ENCODE measurements around the gene SERPINI1.

The SERPINI1 gene

GRCh38 chr3:167735233-167736138 lies at the start of gene SERPINI1:
Gene SERPINI1, plus strand, starts transcription at chr3:167735721. Its CDS starts 53,408 bp downstream, at chr3:167789129.
- DNase-seq (ENCODE audit: low read depth), result peak; percentile 53

- DNase-seq (ENCODE audit: low read depth), result no peak
These were observed 44.2 kb upstream of the SERPINI1 start for GRCh38 chr3:167691366-167691765.

- DNase-seq (ENCODE audit: low read depth), result no peak
These were observed 41.4 kb upstream of the SERPINI1 start for GRCh38 chr3:167694121-167694520.

- DNase-seq (ENCODE audit: low read depth), result no peak
These were observed 35.5 kb upstream of the SERPINI1 start for GRCh38 chr3:167700046-167700445.

- DNase-seq (ENCODE audit: low read depth), result no peak
These were observed 34.6 kb upstream of the SERPINI1 start for GRCh38 chr3:167700926-167701325.

- DNase-seq (ENCODE audit: low read depth), result no peak
These were observed 29.7 kb upstream of the SERPINI1 start for GRCh38 chr3:167705840-167706239.

- no peak for DNase-seq (ENCODE audit: low read depth)
These were observed 25.8 kb upstream of the SERPINI1 start for GRCh38 chr3:167709690-167710089.

GRCh38 chr3:167710552-167710951 lies 25.0 kb upstream of the SERPINI1 start:
- DNase-seq (ENCODE audit: low read depth), result no peak

- DNase-seq (ENCODE audit: low read depth), result no peak
These were observed 24.1 kb upstream of the SERPINI1 start for GRCh38 chr3:167711439-167711838.

GRCh38 chr3:167712445-167712844 lies 23.1 kb upstream of the SERPINI1 start:
- no peak for DNase-seq (ENCODE audit: low read depth)

- no peak for DNase-seq (ENCODE audit: low read depth)
These were observed 20.6 kb upstream of the SERPINI1 start for GRCh38 chr3:167714871-167715270.

GRCh38 chr3:167716920-167717319 lies 18.6 kb upstream of the SERPINI1 start:
- no peak for DNase-seq (ENCODE audit: low read depth)

- DNase-seq (ENCODE audit: low read depth), result no peak
These were observed 16.9 kb upstream of the SERPINI1 start for GRCh38 chr3:167718582-167718981.

GRCh38 chr3:167723025-167723512 lies 12.5 kb upstream of the SERPINI1 start:
- DNase-seq (ENCODE audit: low read depth), result no peak

GRCh38 chr3:167723872-167724271 lies 11.6 kb upstream of the SERPINI1 start:
- DNase-seq (ENCODE audit: low read depth), result no peak

GRCh38 chr3:167728176-167728575 lies 7.3 kb upstream of the SERPINI1 start:
- DNase-seq (ENCODE audit: low read depth), result no peak

GRCh38 chr3:167728632-167729323 lies 6.7 kb upstream of the SERPINI1 start:
- DNase-seq (ENCODE audit: low read depth), result no peak

- no peak for DNase-seq (ENCODE audit: low read depth)
These were observed 5.9 kb upstream of the SERPINI1 start for GRCh38 chr3:167729591-167729990.

GRCh38 chr3:167731393-167731792 lies 4.1 kb upstream of the SERPINI1 start:
- no peak for DNase-seq (ENCODE audit: low read depth)

GRCh38 chr3:167732313-167733065 lies 3.0 kb upstream of the SERPINI1 start:
- no peak for DNase-seq (ENCODE audit: low read depth)

- no peak for DNase-seq (ENCODE audit: low read depth)
These were observed 1.5 kb upstream of the SERPINI1 start for GRCh38 chr3:167733961-167734497.
